Fibroblast of skin of scalp (primary cell): ENCODE results near the gene GZMM.

Experiments
- DNase-seq: peaks from one replicate; pipeline ENCODE4 v3.0.0-alpha.2; 2013

GZMM gene

GRCh38 chr19:512547-513365 lies 31.1 kb upstream of the GZMM start:
- no peak for DNase-seq

- DNase-seq, result no peak
Observed at GRCh38 chr19:513368-514165, 30.3 kb upstream of the GZMM start.

GRCh38 chr19:514166-514663 lies 29.6 kb upstream of the GZMM start:
- DNase-seq, result no peak

GRCh38 chr19:517721-518597 lies 25.9 kb upstream of the GZMM start:
- DNase-seq, result peak; percentile 94

- no peak for DNase-seq
Observed at GRCh38 chr19:518598-519231, 25.1 kb upstream of the GZMM start.

- DNase-seq, result no peak
Observed at GRCh38 chr19:519449-519865, 24.4 kb upstream of the GZMM start.

GRCh38 chr19:522726-523125 lies 21.1 kb upstream of the GZMM start:
- DNase-seq, result no peak

- DNase-seq, result peak; percentile 69
Observed at GRCh38 chr19:524062-524674, 19.7 kb upstream of the GZMM start.

- no peak for DNase-seq
Observed at GRCh38 chr19:525029-525428, 18.8 kb upstream of the GZMM start.

- DNase-seq, result no peak
Observed at GRCh38 chr19:525857-526419, 17.9 kb upstream of the GZMM start.

GRCh38 chr19:530134-531008 lies 13.5 kb upstream of the GZMM start:
- DNase-seq, result no peak

- peak; percentile 88 for DNase-seq
Observed at GRCh38 chr19:531009-531752, 12.7 kb upstream of the GZMM start.

GRCh38 chr19:531753-532560 lies 11.9 kb upstream of the GZMM start, which contains the start of gene CDC34:
Gene CDC34, plus strand, starts transcription at chr19:531760. Its CDS starts 172 bp downstream, at chr19:531932.
- DNase-seq, result no peak

GRCh38 chr19:532561-533363 lies 11.1 kb upstream of the GZMM start:
- DNase-seq, result peak; percentile 60

GRCh38 chr19:533364-534058 lies 10.3 kb upstream of the GZMM start:
- DNase-seq, result no peak

GRCh38 chr19:534088-534487 lies 9.8 kb upstream of the GZMM start:
- DNase-seq, result no peak
